ENCODE results near the gene PAPPA2. TPM values are rescaled to one million over a fixed set of nuclear protein-coding genes. Genes with fewer than 3 reads are reported as not detected.

Gene PAPPA2
- total and polyA plus RNA-seq, 2 donors from 2014 or later: 4.9 to 93.5 TPM

DNA sequence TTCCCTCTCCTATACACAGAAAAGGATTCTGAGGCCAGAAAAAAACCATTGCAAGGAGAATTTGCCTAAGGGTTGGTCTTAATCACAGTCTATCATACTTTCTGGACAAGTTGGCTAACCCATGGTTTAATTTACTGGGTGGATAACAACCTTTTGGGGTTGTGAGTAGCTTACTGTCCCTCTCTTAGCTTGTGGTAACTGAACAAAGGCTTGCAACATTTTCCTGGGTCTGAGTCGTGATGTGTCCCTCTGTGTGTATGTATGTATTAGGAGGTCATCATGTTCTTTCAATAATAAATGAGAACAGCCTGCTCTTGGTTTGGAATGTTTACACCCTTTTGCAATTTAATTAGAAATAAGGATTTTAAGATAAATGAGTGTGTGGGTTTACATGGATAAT is 36.7 kb downstream of the PAPPA2 start:
- TF ChIP-seq, protein P1, sequence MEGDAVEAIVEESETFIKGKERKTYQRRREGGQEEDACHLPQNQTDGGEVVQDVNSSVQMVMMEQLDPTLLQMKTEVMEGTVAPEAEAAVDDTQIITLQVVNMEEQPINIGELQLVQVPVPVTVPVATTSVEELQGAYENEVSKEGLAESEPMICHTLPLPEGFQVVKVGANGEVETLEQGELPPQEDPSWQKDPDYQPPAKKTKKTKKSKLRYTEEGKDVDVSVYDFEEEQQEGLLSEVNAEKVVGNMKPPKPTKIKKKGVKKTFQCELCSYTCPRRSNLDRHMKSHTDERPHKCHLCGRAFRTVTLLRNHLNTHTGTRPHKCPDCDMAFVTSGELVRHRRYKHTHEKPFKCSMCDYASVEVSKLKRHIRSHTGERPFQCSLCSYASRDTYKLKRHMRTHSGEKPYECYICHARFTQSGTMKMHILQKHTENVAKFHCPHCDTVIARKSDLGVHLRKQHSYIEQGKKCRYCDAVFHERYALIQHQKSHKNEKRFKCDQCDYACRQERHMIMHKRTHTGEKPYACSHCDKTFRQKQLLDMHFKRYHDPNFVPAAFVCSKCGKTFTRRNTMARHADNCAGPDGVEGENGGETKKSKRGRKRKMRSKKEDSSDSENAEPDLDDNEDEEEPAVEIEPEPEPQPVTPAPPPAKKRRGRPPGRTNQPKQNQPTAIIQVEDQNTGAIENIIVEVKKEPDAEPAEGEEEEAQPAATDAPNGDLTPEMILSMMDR (IDR thresholded peaks at IDR 0.05; ENCODE audit: borderline replicate concordance, extremely low read depth, insufficient read depth): no peak
- Histone ChIP-seq H3K27ac (ENCODE audit: low read depth in 2 of 2, low read length in 2 of 2) (no peak overlapping the region), H3K36me3 (ENCODE audit: control insufficient read depth in 2 of 3, insufficient read depth in 3 of 3, low read length in 3 of 3) (no peaks in the 10 kb centered on the region), H3K9me3 (ENCODE audit: control insufficient read depth in 2 of 3, insufficient read depth in 1 of 3, low read length in 3 of 3) (no peaks in the 10 kb centered on the region), H3K9ac (ENCODE audit: low read length in 3 of 3) (no peak overlapping the region), H3K27me3 (ENCODE audit: control insufficient read depth, insufficient read depth, low read length) (no peaks in the 10 kb centered on the region), H3K4me1 (ENCODE audit: control insufficient read depth in 2 of 3, insufficient read depth in 2 of 3, low read depth in 1 of 3, low read length in 3 of 3) (no peaks in the 10 kb centered on the region), H3K4me3 (ENCODE audit: low read length in 3 of 3) (no peak overlapping the region)
- intact Hi-C loops (cut with DNase I): no loop called here
- FAIRE-seq (no peak), DNase-seq (no peak)

DNA sequence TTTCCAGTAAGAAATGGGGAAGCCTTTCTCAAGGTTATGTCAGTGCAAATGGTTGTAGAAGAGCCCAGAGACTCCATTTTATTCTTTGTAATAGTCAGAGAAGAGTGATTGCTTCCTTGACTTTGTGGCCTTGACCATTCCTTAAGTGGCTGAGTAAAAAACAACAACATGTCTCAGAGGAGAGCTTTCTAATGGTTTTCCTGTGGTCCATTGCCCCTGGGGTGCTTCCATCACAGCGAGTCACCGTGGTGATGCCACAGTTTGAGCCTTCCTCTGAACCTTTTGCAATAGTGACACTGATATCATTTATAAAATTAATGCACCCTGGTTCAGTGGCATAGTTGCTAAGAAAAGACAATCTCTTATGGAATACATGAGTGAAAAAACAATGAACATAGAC is 38.6 kb downstream of the PAPPA2 start:
- TF ChIP-seq, protein P1 (IDR thresholded peaks at IDR 0.05; ENCODE audit: borderline replicate concordance, extremely low read depth, insufficient read depth): no peak
- H3K36me3 ChIP-seq (ENCODE audit: control insufficient read depth in 2 of 3, insufficient read depth in 3 of 3, low read length in 3 of 3): no peaks in the 10 kb centered on the region
- H3K27ac ChIP-seq (ENCODE audit: low read depth in 2 of 2, low read length in 2 of 2): no peak overlapping the region
- intact Hi-C loops (cut with DNase I): no loop called here
- H3K4me3 ChIP-seq (ENCODE audit: low read length in 3 of 3): no peak overlapping the region
- FAIRE-seq (no peak), DNase-seq (no peak)
- no peak overlapping the region for H3K9ac ChIP-seq (ENCODE audit: low read length in 3 of 3)
- H3K4me1 ChIP-seq (ENCODE audit: control insufficient read depth in 2 of 3, insufficient read depth in 2 of 3, low read depth in 1 of 3, low read length in 3 of 3): no peaks in the 10 kb centered on the region
- H3K27me3 ChIP-seq (ENCODE audit: control insufficient read depth, insufficient read depth, low read length): no peaks in the 10 kb centered on the region
- no peaks in the 10 kb centered on the region for H3K9me3 ChIP-seq (ENCODE audit: control insufficient read depth in 2 of 3, insufficient read depth in 1 of 3, low read length in 3 of 3)

DNA sequence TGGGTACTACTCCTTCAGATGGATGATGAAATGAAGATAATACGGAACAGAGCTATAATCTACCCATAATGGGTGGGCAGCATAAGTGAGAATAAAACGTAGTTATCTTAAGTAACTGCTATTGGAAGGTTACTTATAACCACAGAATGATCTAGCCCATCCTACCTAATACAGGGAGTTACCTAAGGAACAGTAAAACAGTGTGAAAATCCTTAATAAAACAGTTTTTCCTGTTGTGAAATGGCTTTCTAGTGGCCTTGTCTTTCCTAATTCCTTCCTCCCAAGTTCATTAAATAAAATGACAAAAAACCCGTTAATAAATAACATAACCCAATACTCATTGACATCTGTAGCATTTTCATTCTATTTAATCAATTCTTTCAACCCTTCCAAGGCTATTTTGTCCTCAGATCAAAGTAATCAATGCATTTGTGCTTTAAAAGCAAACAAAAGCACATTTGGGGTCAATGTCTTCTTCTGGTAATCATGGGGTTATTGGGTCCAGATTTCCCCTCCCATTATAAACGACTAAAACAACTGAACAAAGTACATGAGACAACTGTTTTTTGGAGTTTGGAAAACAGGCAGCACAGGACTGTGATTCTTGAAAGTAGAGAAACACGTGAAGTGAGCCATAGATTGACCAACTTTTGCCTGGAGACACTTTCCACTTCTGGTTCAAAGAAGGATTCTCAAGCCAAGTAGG is 42.0 kb downstream of the PAPPA2 start:
- TF ChIP-seq, protein P1 (IDR thresholded peaks at IDR 0.05; ENCODE audit: borderline replicate concordance, extremely low read depth, insufficient read depth): no peak
- DNase-seq: no peak

DNA sequence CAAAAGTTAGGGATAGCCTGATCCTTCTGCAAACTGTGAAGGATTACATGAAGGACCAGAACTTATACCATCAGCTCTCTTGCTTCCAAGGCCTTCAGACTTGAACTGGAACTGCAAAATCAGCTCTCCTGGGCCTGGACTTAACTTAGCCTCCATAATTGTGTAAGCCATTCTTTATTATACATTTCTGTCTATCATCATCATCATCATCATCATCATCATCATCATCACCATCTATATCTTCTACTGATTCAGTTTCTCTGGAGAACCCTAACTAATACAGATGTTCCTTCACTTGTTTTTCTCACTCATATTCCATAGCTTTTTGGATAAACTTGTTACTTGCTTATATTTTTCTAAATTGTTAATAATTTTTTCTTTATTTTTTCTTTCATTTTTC is 50.0 kb downstream of the PAPPA2 start:
- TF ChIP-seq, protein P1 (IDR thresholded peaks at IDR 0.05; ENCODE audit: borderline replicate concordance, extremely low read depth, insufficient read depth): no peak
- Histone ChIP-seq H3K27ac (ENCODE audit: low read depth in 2 of 2, low read length in 2 of 2) (no peak overlapping the region), H3K9ac (ENCODE audit: low read length in 3 of 3) (no peak overlapping the region), H3K36me3 (ENCODE audit: control insufficient read depth in 2 of 3, insufficient read depth in 3 of 3, low read length in 3 of 3) (no peaks in the 10 kb centered on the region), H3K9me3 (ENCODE audit: control insufficient read depth in 2 of 3, insufficient read depth in 1 of 3, low read length in 3 of 3) (no peaks in the 10 kb centered on the region), H3K27me3 (ENCODE audit: control insufficient read depth, insufficient read depth, low read length) (no peaks in the 10 kb centered on the region), H3K4me1 (ENCODE audit: control insufficient read depth in 2 of 3, insufficient read depth in 2 of 3, low read depth in 1 of 3, low read length in 3 of 3) (no peaks in the 10 kb centered on the region), H3K4me3 (ENCODE audit: low read length in 3 of 3) (no peak overlapping the region)
- intact Hi-C loops (cut with DNase I): no loop called here
- FAIRE-seq: no peak
- DNase-seq: no peak

More for the DNA sequence above, 42.0 kb downstream of the PAPPA2 start:
- Histone ChIP-seq H3K9ac (ENCODE audit: low read length in 3 of 3) (no peak overlapping the region), H3K36me3 (ENCODE audit: control insufficient read depth in 2 of 3, insufficient read depth in 3 of 3, low read length in 3 of 3) (no peaks in the 10 kb centered on the region), H3K9me3 (ENCODE audit: control insufficient read depth in 2 of 3, insufficient read depth in 1 of 3, low read length in 3 of 3) (no peaks in the 10 kb centered on the region), H3K4me1 (ENCODE audit: control insufficient read depth in 2 of 3, insufficient read depth in 2 of 3, low read depth in 1 of 3, low read length in 3 of 3) (no peaks in the 10 kb centered on the region), H3K27me3 (ENCODE audit: control insufficient read depth, insufficient read depth, low read length) (no peaks in the 10 kb centered on the region), H3K4me3 (ENCODE audit: low read length in 3 of 3) (no peak overlapping the region), H3K27ac (ENCODE audit: low read depth in 2 of 2, low read length in 2 of 2) (no peak overlapping the region)
- intact Hi-C loops (cut with DNase I): no loop called here
- FAIRE-seq: no peak

All from kidney (tissue), 14 donors.